ENCODE data around the gene GALNT12. TPM values are rescaled to one million over a fixed set of nuclear protein-coding genes. Genes with fewer than 3 reads are reported as not detected.
A peak's percentile ranks its signal among the peaks of the same experiment; 100 is the strongest.

Gene GALNT12
- total and polyA plus RNA-seq, 2 experiments from 2014 or later, result 14.6 to 23.6 TPM

DNA sequence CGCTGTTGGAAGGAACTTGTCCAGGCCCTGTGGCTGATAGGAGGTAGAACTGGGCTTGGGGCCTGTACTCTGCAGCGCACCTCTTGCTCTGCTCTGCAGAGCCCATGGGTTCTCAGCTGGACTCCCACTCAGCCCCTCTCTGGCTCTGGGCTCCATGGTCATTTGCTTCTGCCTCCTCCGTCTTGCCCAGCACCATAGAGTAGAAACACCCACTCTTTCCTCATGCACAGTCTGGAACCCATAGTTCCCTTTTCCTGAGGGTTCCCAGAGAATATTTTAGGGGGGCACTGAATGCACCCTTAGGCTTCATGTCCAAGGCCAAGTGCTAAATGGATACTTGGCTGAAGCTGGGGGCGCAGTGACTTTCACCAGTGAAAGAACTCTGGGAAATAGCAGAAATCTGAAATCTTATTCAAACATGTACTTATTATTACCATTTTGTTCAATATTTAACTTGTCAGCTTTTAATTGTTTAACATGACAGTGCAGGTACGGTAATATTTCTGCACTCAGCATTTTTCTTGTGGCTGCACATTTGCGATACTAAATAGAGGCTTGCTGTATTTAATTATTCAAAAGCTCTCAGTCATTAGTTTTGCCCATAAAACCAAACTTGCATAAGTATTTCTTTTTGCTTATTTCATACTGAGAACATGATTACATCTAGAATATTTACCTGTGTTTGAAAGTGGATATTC lies 31.5 kb downstream of the GALNT12 start (continued):
- TF ChIP-seq, protein P1, sequence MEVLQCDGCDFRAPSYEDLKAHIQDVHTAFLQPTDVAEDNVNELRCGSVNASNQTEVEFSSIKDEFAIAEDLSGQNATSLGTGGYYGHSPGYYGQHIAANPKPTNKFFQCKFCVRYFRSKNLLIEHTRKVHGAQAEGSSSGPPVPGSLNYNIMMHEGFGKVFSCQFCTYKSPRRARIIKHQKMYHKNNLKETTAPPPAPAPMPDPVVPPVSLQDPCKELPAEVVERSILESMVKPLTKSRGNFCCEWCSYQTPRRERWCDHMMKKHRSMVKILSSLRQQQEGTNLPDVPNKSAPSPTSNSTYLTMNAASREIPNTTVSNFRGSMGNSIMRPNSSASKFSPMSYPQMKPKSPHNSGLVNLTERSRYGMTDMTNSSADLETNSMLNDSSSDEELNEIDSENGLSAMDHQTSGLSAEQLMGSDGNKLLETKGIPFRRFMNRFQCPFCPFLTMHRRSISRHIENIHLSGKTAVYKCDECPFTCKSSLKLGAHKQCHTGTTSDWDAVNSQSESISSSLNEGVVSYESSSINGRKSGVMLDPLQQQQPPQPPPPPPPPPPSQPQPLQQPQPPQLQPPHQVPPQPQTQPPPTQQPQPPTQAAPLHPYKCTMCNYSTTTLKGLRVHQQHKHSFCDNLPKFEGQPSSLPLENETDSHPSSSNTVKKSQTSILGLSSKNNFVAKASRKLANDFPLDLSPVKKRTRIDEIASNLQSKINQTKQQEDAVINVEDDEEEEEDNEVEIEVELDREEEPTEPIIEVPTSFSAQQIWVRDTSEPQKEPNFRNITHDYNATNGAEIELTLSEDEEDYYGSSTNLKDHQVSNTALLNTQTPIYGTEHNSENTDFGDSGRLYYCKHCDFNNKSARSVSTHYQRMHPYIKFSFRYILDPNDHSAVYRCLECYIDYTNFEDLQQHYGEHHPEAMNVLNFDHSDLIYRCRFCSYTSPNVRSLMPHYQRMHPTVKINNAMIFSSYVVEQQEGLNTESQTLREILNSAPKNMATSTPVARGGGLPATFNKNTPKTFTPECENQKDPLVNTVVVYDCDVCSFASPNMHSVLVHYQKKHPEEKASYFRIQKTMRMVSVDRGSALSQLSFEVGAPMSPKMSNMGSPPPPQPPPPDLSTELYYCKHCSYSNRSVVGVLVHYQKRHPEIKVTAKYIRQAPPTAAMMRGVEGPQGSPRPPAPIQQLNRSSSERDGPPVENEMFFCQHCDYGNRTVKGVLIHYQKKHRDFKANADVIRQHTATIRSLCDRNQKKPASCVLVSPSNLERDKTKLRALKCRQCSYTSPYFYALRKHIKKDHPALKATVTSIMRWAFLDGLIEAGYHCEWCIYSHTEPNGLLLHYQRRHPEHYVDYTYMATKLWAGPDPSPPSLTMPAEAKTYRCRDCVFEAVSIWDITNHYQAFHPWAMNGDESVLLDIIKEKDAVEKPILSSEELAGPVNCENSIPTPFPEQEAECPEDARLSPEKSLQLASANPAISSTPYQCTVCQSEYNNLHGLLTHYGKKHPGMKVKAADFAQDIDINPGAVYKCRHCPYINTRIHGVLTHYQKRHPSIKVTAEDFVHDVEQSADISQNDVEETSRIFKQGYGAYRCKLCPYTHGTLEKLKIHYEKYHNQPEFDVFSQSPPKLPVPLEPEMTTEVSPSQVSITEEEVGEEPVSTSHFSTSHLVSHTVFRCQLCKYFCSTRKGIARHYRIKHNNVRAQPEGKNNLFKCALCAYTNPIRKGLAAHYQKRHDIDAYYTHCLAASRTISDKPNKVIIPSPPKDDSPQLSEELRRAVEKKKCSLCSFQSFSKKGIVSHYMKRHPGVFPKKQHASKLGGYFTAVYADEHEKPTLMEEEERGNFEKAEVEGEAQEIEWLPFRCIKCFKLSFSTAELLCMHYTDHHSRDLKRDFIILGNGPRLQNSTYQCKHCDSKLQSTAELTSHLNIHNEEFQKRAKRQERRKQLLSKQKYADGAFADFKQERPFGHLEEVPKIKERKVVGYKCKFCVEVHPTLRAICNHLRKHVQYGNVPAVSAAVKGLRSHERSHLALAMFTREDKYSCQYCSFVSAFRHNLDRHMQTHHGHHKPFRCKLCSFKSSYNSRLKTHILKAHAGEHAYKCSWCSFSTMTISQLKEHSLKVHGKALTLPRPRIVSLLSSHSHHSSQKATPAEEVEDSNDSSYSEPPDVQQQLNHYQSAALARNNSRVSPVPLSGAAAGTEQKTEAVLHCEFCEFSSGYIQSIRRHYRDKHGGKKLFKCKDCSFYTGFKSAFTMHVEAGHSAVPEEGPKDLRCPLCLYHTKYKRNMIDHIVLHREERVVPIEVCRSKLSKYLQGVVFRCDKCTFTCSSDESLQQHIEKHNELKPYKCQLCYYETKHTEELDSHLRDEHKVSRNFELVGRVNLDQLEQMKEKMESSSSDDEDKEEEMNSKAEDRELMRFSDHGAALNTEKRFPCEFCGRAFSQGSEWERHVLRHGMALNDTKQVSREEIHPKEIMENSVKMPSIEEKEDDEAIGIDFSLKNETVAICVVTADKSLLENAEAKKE (CRISPR knock-in tag; IDR thresholded peaks at IDR 0.05), result no peak
- TF ChIP-seq ZNF331 (CRISPR knock-in tag; IDR thresholded peaks at IDR 0.05; ENCODE audit: low read depth), result no peak
- no peak for TF ChIP-seq STAT1 (IDR thresholded peaks at IDR 0.05; ENCODE audit: unreplicated experiment)
- TF ChIP-seq, protein P2, sequence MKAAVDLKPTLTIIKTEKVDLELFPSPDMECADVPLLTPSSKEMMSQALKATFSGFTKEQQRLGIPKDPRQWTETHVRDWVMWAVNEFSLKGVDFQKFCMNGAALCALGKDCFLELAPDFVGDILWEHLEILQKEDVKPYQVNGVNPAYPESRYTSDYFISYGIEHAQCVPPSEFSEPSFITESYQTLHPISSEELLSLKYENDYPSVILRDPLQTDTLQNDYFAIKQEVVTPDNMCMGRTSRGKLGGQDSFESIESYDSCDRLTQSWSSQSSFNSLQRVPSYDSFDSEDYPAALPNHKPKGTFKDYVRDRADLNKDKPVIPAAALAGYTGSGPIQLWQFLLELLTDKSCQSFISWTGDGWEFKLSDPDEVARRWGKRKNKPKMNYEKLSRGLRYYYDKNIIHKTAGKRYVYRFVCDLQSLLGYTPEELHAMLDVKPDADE (IDR thresholded peaks at IDR 0.05), result no peak
- no peak for TF ChIP-seq JUNB (IDR thresholded peaks at IDR 0.05; ENCODE audit: unreplicated experiment)
- no peak for TF ChIP-seq CREB1 (CRISPR knock-in tag; IDR thresholded peaks at IDR 0.05; ENCODE audit: low read depth)

DNA sequence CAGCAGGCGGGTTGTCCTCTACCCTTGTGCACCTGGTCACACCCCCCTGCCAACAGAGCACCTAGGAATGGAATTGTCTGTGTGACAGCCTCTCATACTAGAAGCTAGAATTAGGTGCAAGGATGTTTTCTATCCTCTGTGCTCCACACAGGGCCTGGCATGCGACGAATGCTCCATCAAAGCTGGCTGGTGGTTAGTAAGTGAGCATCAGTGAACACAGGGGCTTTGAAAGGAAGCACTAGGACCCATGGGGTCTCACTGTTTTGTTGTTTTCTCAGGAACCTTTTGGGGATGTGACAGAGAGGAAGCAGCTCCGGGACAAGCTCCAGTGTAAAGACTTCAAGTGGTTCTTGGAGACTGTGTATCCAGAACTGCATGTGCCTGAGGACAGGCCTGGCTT lies 32.3 kb downstream of the GALNT12 start:
- H3K4me1 ChIP-seq (ENCODE audit: insufficient read depth), result no peaks in the 10 kb centered on the region
- H3K4me3 ChIP-seq, result no peak overlapping the region
- H2AFZ ChIP-seq, result no peak overlapping the region
- Mint-ChIP-seq H3K4me1 (peaks cover 8% of the 10 kb centered on the region), H3K27ac (no peak overlapping the region), H3K36me3 (ENCODE audit: low read depth) (peaks cover 7% of the 10 kb centered on the region; the same call in 2 of the 3 replicates), H3K27me3 (ENCODE audit: insufficient read depth, low read depth, poor library complexity) (peaks cover 5% of the 10 kb centered on the region), H3K9me3 (no peaks in the 10 kb centered on the region), H3K4me3 (no peak overlapping the region)
- no peaks in the 10 kb centered on the region for H3K79me2 ChIP-seq (replicated peaks; ENCODE audit: insufficient read depth)
- no peaks in the 10 kb centered on the region for H3K27me3 ChIP-seq (ENCODE audit: insufficient read depth)
- no peaks in the 10 kb centered on the region for H3K9me2 ChIP-seq (ENCODE audit: insufficient read depth)
- ATAC-seq, result peak; percentile 66
- H3K4me2 ChIP-seq, result no peak overlapping the region
- H3K36me3 ChIP-seq (ENCODE audit: insufficient read depth), result no peaks in the 10 kb centered on the region
- peak; percentile 30 for DNase-seq (ENCODE audit: low spot score)
- H4K20me1 ChIP-seq (replicated peaks; ENCODE audit: insufficient read depth), result no peaks in the 10 kb centered on the region; the same call in 1 of the 2 replicates
- H3K27ac ChIP-seq (ENCODE audit: low read depth), result no peak overlapping the region
- H3F3A ChIP-seq (replicated peaks; ENCODE audit: low read depth), result no peaks in the 10 kb centered on the region
- no peak for TF ChIP-seq POLR2AphosphoS5 (IDR thresholded peaks at IDR 0.05; ENCODE audit: low read depth)
- no peak for TF ChIP-seq JUNB (IDR thresholded peaks at IDR 0.05; ENCODE audit: unreplicated experiment)
- no peak for TF ChIP-seq CREB1 (CRISPR knock-in tag; IDR thresholded peaks at IDR 0.05; ENCODE audit: low read depth)
- no peak for TF ChIP-seq ZNF114 (CRISPR knock-in tag; IDR thresholded peaks at IDR 0.05)
- no peak for TF ChIP-seq EZH2 (IDR thresholded peaks at IDR 0.05; ENCODE audit: low read depth, unreplicated experiment)
- TF ChIP-seq STAT1 (IDR thresholded peaks at IDR 0.05; ENCODE audit: unreplicated experiment), result no peak
- TF ChIP-seq, protein P2 (IDR thresholded peaks at IDR 0.05), result no peak
- no peak for TF ChIP-seq ZNF331 (CRISPR knock-in tag; IDR thresholded peaks at IDR 0.05; ENCODE audit: low read depth)
